Loucy (cell line): ENCODE measurements around the gene ADIPOR2.

Experiments used
- H2AFZ ChIP-seq: fragments of 200-600 bp; sonication (generic); 2 replicates; pipeline ENCODE4 v1.6.0; 2016; ENCODE audit warnings: antibody characterized with exemption, mild to moderate bottlenecking, low read length, moderate library complexity
- H3F3A ChIP-seq: fragments of 200-600 bp; 2 replicates; pipeline ENCODE4 v1.6.0; 2016; ENCODE audit warnings: antibody characterized with exemption, low read depth, mild to moderate bottlenecking
- H3K27me3 ChIP-seq: fragments of 200-600 bp; sonication (generic); 2 replicates; pipeline ENCODE4 v1.6.1; 2014; ENCODE audit warnings: low read length, mild to moderate bottlenecking; ENCODE audit not compliant: insufficient read depth, poor library complexity, severe bottlenecking
- H3K36me3 ChIP-seq: fragments of 200-600 bp; sonication (generic); 2 replicates; pipeline ENCODE4 v1.6.1; 2016; ENCODE audit warnings: low read length; ENCODE audit not compliant: insufficient read depth
- H3K4me1 ChIP-seq: fragments of 200-600 bp; sonication (generic); 2 replicates; pipeline ENCODE4 v1.5.1; 2014; ENCODE audit warnings: low read length, mild to moderate bottlenecking; ENCODE audit not compliant: insufficient read depth, poor library complexity, severe bottlenecking
- H3K4me2 ChIP-seq: fragments of 200-600 bp; sonication (generic); 2 replicates; pipeline ENCODE4 v1.6.0; 2014; ENCODE audit warnings: antibody characterized with exemption, low read length, low read depth, mild to moderate bottlenecking; ENCODE audit not compliant: poor library complexity, severe bottlenecking
- H3K4me3 ChIP-seq: fragments of 200-600 bp; sonication (generic); 2 replicates; pipeline ENCODE4 v1.5.1; 2014; ENCODE audit warnings: low read length, mild to moderate bottlenecking, mixed read lengths; ENCODE audit not compliant: poor library complexity, severe bottlenecking
- H3K79me2 ChIP-seq: fragments of 200-600 bp; sonication (generic); 2 replicates; pipeline ENCODE4 v1.6.1; 2014; ENCODE audit warnings: low read length; ENCODE audit not compliant: insufficient read depth
- H3K9ac ChIP-seq: fragments of 200-600 bp; sonication (generic); 2 replicates; pipeline ENCODE4 v1.6.0; 2014; ENCODE audit warnings: mild to moderate bottlenecking, low read depth, low read length, moderate library complexity; ENCODE audit not compliant: poor library complexity, severe bottlenecking
- H3K9me2 ChIP-seq: fragments of 200-600 bp; sonication (generic); replicated peaks from 2 replicates; pipeline ENCODE4 v1.6.1; 2016; ENCODE audit warnings: low read depth, low read length, mixed read lengths
- H3K9me3 ChIP-seq: fragments of 200-600 bp; sonication (generic); 2 replicates; pipeline ENCODE4 v1.6.1; 2014; ENCODE audit warnings: mild to moderate bottlenecking, antibody characterized with exemption, low read length, low read depth; ENCODE audit not compliant: insufficient read depth
- H4K20me1 ChIP-seq: fragments of 200-600 bp; sonication (generic); 2 replicates; pipeline ENCODE4 v1.6.0; 2014; ENCODE audit warnings: antibody characterized with exemption, low read length, mild to moderate bottlenecking; ENCODE audit not compliant: insufficient read depth, poor library complexity, severe bottlenecking
- CTCF ChIP-seq: fragments of 200-600 bp; sonication (generic); conservative IDR thresholded peaks from 2 replicates; pipeline ENCODE4 v1.5.1; 2014; ENCODE audit warnings: mild to moderate bottlenecking, antibody characterized with exemption, low read length
- EZH2phosphoT487 ChIP-seq: fragments of 200-600 bp; IDR thresholded peaks from 2 replicates; pipeline ENCODE4 v1.6.1; 2018; ENCODE audit warnings: antibody characterized with exemption, mild to moderate bottlenecking, moderate library complexity, borderline replicate concordance

The ADIPOR2 gene

GRCh38 chr12:1799882-1800400 is 109.1 kb downstream of the ADIPOR2 start:
- H2AFZ ChIP-seq: no peak overlapping the region
- H3K4me2 ChIP-seq: no peak overlapping the region
- no peaks in the 10 kb centered on the region for H3K27me3 ChIP-seq
- H3F3A ChIP-seq: no peaks in the 10 kb centered on the region
- H3K79me2 ChIP-seq: no peaks in the 10 kb centered on the region
- H3K4me1 ChIP-seq: peaks cover 9% of the 10 kb centered on the region
- H3K9ac ChIP-seq: no peak overlapping the region
- no peak for TF ChIP-seq EZH2phosphoT487
- no peak for TF ChIP-seq CTCF
- H3K36me3 ChIP-seq: no peaks in the 10 kb centered on the region
- H4K20me1 ChIP-seq: no peaks in the 10 kb centered on the region
- H3K9me3 ChIP-seq: no peaks in the 10 kb centered on the region
- no peak overlapping the region for H3K4me3 ChIP-seq
- no peaks in the 10 kb centered on the region for H3K9me2 ChIP-seq

- H2AFZ ChIP-seq: no peak overlapping the region
- H3K9me3 ChIP-seq: no peaks in the 10 kb centered on the region
- no peaks in the 10 kb centered on the region for H3F3A ChIP-seq
- H3K36me3 ChIP-seq: no peaks in the 10 kb centered on the region
- H3K9ac ChIP-seq: no peak overlapping the region
- no peak overlapping the region for H3K4me3 ChIP-seq
- H3K27me3 ChIP-seq: no peaks in the 10 kb centered on the region
- H3K4me1 ChIP-seq: peaks cover 9% of the 10 kb centered on the region
- H3K9me2 ChIP-seq: no peaks in the 10 kb centered on the region
- no peaks in the 10 kb centered on the region for H3K79me2 ChIP-seq
- H4K20me1 ChIP-seq: no peaks in the 10 kb centered on the region
- H3K4me2 ChIP-seq: no peak overlapping the region
- TF ChIP-seq CTCF (no peak; the same call in 1 of the 2 replicates), EZH2phosphoT487 (no peak)
Observed at GRCh38 chr12:1800401-1801302, 109.8 kb downstream of the ADIPOR2 start.

- TF ChIP-seq CTCF: no peak
- no peak for TF ChIP-seq EZH2phosphoT487
- no peaks in the 10 kb centered on the region for H3K27me3 ChIP-seq
- H3K36me3 ChIP-seq: no peaks in the 10 kb centered on the region
- no peak overlapping the region for H3K9ac ChIP-seq
- H3K4me1 ChIP-seq: peaks cover 13% of the 10 kb centered on the region
- H2AFZ ChIP-seq: no peak overlapping the region
- H3K9me3 ChIP-seq: no peaks in the 10 kb centered on the region
- no peaks in the 10 kb centered on the region for H3F3A ChIP-seq
- no peaks in the 10 kb centered on the region for H3K79me2 ChIP-seq
- H3K4me3 ChIP-seq: no peak overlapping the region
- no peaks in the 10 kb centered on the region for H3K9me2 ChIP-seq
- H3K4me2 ChIP-seq: no peak overlapping the region
- H4K20me1 ChIP-seq: no peaks in the 10 kb centered on the region
Observed at GRCh38 chr12:1801303-1801975, 110.6 kb downstream of the ADIPOR2 start.
